NCI-H510A treated with DMSO at 0.1 percent for 48 hours (cell line): ENCODE data around the gene SPNS2.

Experiments
- DNase-seq: peaks from one replicate; lab custom pipeline; 2025; lab: John Stamatoyannopoulos, UW

SPNS2 gene, protein sequence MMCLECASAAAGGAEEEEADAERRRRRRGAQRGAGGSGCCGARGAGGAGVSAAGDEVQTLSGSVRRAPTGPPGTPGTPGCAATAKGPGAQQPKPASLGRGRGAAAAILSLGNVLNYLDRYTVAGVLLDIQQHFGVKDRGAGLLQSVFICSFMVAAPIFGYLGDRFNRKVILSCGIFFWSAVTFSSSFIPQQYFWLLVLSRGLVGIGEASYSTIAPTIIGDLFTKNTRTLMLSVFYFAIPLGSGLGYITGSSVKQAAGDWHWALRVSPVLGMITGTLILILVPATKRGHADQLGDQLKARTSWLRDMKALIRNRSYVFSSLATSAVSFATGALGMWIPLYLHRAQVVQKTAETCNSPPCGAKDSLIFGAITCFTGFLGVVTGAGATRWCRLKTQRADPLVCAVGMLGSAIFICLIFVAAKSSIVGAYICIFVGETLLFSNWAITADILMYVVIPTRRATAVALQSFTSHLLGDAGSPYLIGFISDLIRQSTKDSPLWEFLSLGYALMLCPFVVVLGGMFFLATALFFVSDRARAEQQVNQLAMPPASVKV

GRCh38 chr17:4498461-4499397, at the start of gene SPNS2:
SPNS2 (plus strand) TSS chr17:4498881; CDS start chr17:4499048, 167 bp downstream.
- DNase-seq = peak; percentile 69

- DNase-seq = no peak
Observed at GRCh38 chr17:4449736-4450135, 48.9 kb upstream of the SPNS2 start.

- no peak for DNase-seq
Observed at GRCh38 chr17:4450710-4451316, 47.9 kb upstream of the SPNS2 start.

- DNase-seq = no peak
Observed at GRCh38 chr17:4453812-4454591, 44.7 kb upstream of the SPNS2 start.

DNA sequence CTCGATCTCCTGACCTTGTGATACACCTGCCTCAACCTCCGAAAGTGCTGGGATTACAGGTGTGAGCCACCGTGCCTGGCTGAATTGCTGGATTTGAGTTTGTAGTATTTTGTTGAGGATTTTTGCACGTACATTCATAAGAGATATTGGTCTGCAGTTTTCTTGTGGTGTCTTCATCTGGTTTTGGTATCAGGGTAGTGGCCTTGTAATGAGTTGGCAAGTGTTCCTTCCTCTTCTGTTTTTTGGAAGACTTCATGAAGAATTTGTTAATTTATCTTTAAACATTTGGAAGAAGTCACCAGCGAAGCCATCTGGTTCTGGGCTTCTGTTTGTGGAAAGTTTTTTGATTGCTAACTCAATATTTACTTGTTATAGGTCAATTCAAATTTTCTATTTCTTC, 38.0 kb upstream of the SPNS2 start:
- DNase-seq = no peak

DNA sequence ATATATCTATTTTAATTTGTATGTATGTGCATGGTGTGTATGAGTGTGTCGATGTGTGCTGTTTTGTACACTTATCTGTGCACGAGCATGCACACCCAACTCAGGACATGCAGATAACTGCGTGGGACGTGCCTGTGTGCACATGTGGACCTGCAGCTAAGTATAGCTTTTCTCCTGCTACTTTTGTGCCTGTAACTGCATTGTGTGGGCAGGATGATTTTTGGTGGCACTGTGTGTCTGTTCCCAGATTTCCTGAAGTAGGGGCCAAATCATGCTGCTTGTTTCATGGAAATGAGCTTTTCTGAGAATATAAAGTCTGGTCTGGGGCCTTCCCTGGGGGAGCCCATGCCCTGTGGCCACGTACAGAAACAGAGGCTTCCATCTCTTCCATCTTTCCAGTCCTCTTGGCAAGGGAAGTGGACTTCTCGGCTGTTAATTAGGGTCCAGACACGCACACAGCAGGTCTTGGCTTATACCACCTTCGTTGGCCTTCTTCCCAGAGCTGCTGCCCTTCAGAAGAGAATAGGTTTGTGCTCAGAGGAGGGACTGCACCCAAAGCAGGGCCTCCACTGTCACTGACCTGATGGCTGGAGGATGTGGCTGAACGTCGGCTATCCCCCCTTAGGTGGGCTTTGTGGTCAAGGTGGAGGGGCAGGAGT, 34.7 kb upstream of the SPNS2 start:
- DNase-seq = no peak

- no peak for DNase-seq
Observed at GRCh38 chr17:4465786-4466185, 32.9 kb upstream of the SPNS2 start.

GRCh38 chr17:4467287-4467686, 31.4 kb upstream of the SPNS2 start:
- no peak for DNase-seq

DNA sequence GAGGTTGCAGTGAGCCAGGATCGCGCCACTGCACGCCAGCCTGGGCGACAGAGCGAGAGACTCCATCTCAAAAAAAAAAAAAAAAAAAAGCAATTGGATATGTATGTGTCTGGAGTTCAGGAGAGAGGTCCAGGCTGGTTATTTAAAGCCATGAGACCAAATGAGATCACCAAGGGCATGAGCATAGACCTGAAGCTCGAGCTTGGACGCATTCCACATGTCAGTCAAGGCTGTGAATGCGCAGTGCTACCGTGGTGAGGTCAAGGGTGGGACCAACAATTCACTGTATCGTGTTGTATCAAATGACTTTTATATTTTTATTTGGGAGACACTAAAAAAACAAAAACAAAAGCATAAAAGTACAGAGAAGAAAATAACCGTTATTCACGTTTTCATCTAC, 29.1 kb upstream of the SPNS2 start:
- no peak for DNase-seq

- DNase-seq = no peak
Observed at GRCh38 chr17:4472286-4472685, 26.4 kb upstream of the SPNS2 start.

DNA sequence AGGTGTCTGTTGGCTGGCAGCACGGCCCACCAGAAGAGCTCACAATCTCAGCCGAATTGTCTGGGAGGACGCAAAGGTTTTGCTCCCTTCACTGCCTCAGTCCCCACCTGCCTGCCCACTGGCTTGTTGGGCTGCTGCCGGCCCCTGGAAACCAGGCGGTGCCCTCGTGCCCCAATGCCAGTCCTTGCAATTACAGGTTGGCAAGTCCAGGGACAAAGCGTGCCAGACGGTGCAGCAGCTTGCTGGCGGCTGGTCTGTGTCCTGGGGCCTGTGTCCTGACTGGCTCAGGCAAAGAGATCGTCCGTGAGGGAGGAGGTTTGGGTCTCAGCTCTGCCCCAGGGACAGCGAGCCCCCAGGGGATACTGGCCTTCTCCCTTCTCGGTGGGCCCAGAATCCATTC, 24.6 kb upstream of the SPNS2 start:
- no peak for DNase-seq

- DNase-seq = no peak
Observed at GRCh38 chr17:4475001-4475400, 23.7 kb upstream of the SPNS2 start.

- DNase-seq = no peak
Observed at GRCh38 chr17:4475463-4475862, 23.2 kb upstream of the SPNS2 start.

GRCh38 chr17:4476017-4476416, 22.7 kb upstream of the SPNS2 start:
- DNase-seq = no peak

DNA sequence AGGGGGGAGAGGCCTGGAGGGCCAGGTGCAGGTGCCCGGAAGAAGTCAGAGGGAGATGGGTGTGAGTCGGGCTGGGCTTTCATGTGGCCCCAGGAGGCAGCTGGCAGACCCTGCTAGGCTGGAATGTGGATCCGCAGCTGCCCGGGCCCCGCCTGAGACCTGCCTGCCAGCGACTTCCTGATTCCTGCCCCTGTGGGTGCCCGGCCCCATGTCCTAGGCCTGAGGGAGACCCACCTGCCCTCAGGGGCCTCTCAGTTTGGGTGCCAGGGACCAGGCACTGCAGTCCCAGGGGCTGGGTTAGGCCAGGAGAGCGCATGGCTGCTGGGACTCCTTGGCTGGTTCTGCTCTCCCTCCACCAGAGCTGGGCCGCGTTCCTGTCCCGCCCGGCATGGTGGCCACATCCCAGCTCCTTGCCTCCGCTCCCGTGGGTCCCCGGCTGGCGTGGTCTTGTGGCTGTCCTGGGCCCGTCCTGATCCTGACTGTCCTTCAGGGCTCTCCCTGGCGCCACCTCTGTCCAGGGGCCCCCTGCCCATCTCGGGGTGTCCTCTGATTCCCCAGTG, 22.1 kb upstream of the SPNS2 start:
- peak; percentile 57 for DNase-seq

DNA sequence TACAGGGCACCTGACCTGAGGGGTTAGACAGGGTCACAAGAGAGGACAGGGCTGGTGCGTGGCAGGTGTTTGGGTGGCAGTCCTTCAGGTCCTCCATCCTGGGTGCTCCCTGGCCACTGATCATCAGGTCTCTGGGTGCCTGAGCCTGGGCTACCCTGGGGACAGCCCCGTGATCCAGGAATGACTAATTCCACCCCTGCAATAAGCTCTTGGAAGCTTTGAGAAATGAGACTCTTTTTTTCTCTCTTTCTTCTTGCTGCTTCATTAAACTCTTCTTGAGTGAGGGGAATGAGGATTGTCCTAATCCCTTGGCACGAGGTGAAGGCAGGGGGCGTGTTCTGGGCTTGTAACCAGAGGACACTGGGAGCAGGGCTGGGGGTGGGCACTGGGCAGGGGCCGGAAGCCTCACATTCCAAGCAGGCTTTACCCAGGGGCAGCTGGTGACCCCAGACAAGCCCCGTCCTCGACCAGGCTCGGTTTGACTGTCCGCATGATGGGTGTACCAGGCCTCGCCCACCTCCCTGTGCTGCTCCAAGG, 21.4 kb upstream of the SPNS2 start:
- no peak for DNase-seq

DNA sequence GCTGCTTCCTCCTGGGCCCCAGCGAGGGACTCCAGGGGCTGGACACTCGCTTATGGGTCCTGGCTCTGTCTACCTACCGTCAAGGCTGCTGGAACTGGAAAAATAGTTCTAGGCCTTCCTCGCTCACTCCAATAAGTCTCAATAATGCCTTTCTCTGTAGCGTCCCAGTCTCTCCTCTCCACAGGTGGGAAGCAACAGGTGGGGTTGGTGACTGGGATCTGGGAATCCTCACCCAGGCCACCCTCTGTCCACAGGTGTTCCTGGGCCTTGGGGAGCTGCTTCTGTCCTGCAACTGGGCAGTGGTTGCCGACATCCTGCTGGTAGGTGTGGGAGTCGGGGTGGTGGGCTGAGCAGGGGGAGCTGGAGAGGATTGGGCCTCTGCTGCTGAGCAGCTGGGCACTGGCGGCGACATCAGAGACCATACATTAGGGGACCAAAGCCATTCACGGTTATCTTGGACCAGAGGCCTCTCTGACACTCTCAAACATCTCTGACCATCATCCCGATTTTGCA, 20.3 kb upstream of the SPNS2 start:
- no peak for DNase-seq

GRCh38 chr17:4479340-4479981, 19.2 kb upstream of the SPNS2 start:
- DNase-seq = no peak

DNA sequence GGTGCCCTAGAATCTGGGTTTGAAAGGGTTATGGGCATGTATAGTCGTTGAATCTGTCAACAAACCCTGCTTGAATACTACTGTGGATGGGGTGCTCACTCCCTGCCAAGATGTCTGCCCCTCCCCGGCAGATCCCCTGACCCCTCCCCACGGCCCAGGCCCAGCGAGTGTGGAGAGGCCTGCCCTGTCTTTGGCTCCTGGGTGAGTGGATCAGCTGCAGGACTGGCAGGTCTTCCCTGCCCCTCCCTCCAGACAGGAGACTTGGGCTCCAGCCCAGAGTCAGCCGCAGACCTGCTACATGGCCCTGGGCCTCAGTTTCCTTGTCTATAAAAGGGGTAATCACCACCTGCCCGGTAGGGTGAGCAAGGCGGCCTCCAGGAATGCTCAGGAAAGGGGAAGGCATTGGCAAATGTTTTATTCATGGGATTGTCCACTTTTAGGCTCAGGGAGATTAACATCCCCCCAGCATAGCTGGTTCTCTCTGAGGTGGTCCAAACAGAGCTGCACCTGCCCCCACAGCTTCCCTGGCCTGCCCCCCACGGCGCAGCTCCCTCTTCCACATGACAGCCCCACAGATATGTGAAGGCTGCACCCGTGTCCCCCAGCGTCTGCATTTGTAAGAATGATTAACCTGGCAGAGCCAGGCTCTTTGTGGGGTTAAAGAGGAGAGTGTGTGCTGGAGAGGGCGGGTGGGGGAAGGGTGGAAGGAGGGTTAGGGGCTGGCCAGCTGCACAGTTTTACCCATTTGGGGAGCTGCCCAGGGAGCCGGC, 18.5 kb upstream of the SPNS2 start:
- no peak for DNase-seq
